ENCODE results near the gene MUL1. TPM values are rescaled to one million over a fixed set of nuclear protein-coding genes. Genes with fewer than 3 reads are reported as not detected.

Gene MUL1
- total RNA-seq, 1 experiment from 2014 or later = 21.9 TPM

DNA sequence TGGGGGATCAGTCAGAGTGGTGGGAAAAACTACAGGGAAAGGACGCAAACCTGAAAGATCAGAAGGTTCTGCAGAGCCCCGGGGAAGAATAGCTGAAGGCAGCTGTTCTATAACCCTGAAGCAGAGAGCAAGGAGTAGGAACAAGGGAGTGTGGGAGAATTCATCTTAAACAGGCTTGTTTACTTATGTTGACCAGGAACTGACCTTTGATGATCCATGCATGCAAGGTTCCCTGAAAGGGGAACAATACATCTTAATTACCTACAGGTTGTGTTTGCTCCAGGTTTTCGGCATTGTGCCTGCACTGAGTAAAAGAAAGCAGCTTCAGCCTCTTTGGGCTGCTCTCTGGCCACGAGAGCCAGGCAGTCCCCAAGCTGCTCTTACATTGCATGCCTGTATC lies 25.7 kb upstream of the MUL1 start:
- H3K9me3 Mint-ChIP-seq = no peaks in the 10 kb centered on the region
- no peak overlapping the region for H3K4me3 Mint-ChIP-seq
- DNase-seq (ENCODE audit: low spot score) (no peak), ATAC-seq (no peak)
- H3K27ac Mint-ChIP-seq = no peak overlapping the region
- peaks cover 28% of the 10 kb centered on the region for H3K27me3 Mint-ChIP-seq (ENCODE audit: low read depth)
- 0 out of 2 replicates have a peak, but pooled peaks cover 3% of the 10 kb centered on the region for H3K4me1 Mint-ChIP-seq
- ChIA-PET POLR2A (no interaction called here), CTCF (interaction anchor here (1.1 to 1.8 kb wide), 2 partner anchors 11 to 42 kb away, joined by 3 to 5 read pairs; no protein-coding TSS in a partner anchor)
- H3K36me3 Mint-ChIP-seq = no peaks in the 10 kb centered on the region
- TF ChIP-seq KAT7 (CRISPR knock-in tag; IDR thresholded peaks at IDR 0.05; ENCODE audit: borderline replicate concordance) (no peak), NR3C1 (CRISPR knock-in tag; conservative IDR thresholded peaks at IDR 0.05; ENCODE audit: low read depth) (no peak), ZNF138 (CRISPR knock-in tag; conservative IDR thresholded peaks at IDR 0.05) (no peak), ARID4B (CRISPR knock-in tag; IDR thresholded peaks at IDR 0.05; ENCODE audit: borderline replicate concordance) (no peak)

- Mint-ChIP-seq H3K9me3 (no peaks in the 10 kb centered on the region), H3K27me3 (ENCODE audit: low read depth) (peaks cover 37% of the 10 kb centered on the region), H3K36me3 (no peaks in the 10 kb centered on the region), H3K4me3 (no peak overlapping the region), H3K4me1 (0 out of 2 replicates have a peak, but pooled peaks cover 3% of the 10 kb centered on the region), H3K27ac (no peak overlapping the region)
- CTCF ChIA-PET = interaction anchor here (2.0 kb wide), 1 partner anchor 103 kb away, joined by 6 read pairs; no protein-coding TSS in a partner anchor
- POLR2A ChIA-PET = no interaction called here
- no peak for ATAC-seq
- DNase-seq (ENCODE audit: low spot score) = no peak
- TF ChIP-seq GTF2I (CRISPR knock-in tag; conservative IDR thresholded peaks at IDR 0.05) = no peak
- TF ChIP-seq NR3C1 (CRISPR knock-in tag; conservative IDR thresholded peaks at IDR 0.05; ENCODE audit: low read depth) = no peak
- TF ChIP-seq ZNF263 (CRISPR knock-in tag; IDR thresholded peaks at IDR 0.05; ENCODE audit: low read depth) = no peak
These were observed 22.9 kb upstream of the MUL1 start for GRCh38 chr1:20530901-20531300.

DNA sequence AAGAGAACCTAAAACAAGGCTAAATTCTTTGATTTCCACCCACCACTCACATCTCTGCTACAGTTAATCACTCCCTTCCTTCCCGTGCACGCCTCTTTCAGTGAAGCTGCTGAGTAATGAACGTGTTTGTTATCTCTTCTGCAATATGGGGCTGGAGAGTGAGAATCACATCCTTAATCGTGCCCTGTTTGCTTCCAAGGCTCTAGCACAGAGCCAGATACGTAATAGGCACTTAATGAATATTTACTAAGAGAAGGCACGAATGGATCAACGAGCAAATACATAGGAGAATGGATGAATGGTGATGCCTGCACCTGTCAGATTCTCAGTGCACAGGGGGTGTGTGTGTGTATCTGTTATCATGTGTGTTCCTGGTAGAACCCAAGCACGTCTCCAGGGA lies 22.4 kb upstream of the MUL1 start:
- ATAC-seq (no peak), DNase-seq (ENCODE audit: low spot score) (no peak)
- Mint-ChIP-seq H3K9me3 (no peaks in the 10 kb centered on the region), H3K27ac (no peak overlapping the region), H3K36me3 (no peaks in the 10 kb centered on the region), H3K27me3 (ENCODE audit: low read depth) (peaks cover 41% of the 10 kb centered on the region), H3K4me1 (0 out of 2 replicates have a peak, but pooled peaks cover 3% of the 10 kb centered on the region), H3K4me3 (no peak overlapping the region)
- ChIA-PET POLR2A (no interaction called here), CTCF (interaction anchor here (2.0 kb wide), 1 partner anchor 104 kb away, joined by 6 read pairs; no protein-coding TSS in a partner anchor)
- no peak for TF ChIP-seq AR (CRISPR knock-in tag; IDR thresholded peaks at IDR 0.05)
- TF ChIP-seq, protein P1, sequence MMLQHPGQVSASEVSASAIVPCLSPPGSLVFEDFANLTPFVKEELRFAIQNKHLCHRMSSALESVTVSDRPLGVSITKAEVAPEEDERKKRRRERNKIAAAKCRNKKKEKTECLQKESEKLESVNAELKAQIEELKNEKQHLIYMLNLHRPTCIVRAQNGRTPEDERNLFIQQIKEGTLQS (CRISPR knock-in tag; conservative IDR thresholded peaks at IDR 0.05) = no peak
- TF ChIP-seq USF1 (CRISPR knock-in tag; IDR thresholded peaks at IDR 0.05) = no peak
- no peak for TF ChIP-seq NFE2L1 (CRISPR knock-in tag; IDR thresholded peaks at IDR 0.05)
- TF ChIP-seq ZNF219 (CRISPR knock-in tag; IDR thresholded peaks at IDR 0.05; ENCODE audit: borderline replicate concordance) = no peak
- no peak for TF ChIP-seq FOXK1 (CRISPR knock-in tag; IDR thresholded peaks at IDR 0.05)
- no peak for TF ChIP-seq MAX (CRISPR knock-in tag; IDR thresholded peaks at IDR 0.05)
- TF ChIP-seq ZNF423 (CRISPR knock-in tag; IDR thresholded peaks at IDR 0.05) = no peak
- no peak for TF ChIP-seq ELF4 (CRISPR knock-in tag; IDR thresholded peaks at IDR 0.05; ENCODE audit: low read depth)
- TF ChIP-seq ZNF232 (CRISPR knock-in tag; IDR thresholded peaks at IDR 0.05) = no peak

Data from WTC11 (cell line).